Esophagus squamous epithelium (tissue), 5 donors: ENCODE results near the gene IDH3B. TPM values are rescaled to one million over a fixed set of nuclear protein-coding genes. Genes with fewer than 3 reads are reported as not detected.

Experiments used
- DNase-seq: peaks from one replicate; lab custom pipeline; 2025; lab: John Stamatoyannopoulos, UW
- H3K27ac ChIP-seq, 4 donors: fragments of 200-600 bp; sonication (generic); one replicate each; pipeline ENCODE4 v1.5.1; 2016 to 2019; ENCODE audit warnings: mild to moderate bottlenecking in 1 of 4
- H3K27me3 ChIP-seq, 4 donors: fragments of 200-600 bp; sonication (generic); 1 replicate in 3 of 4; 2 replicates in 1 of 4; pipeline versions ENCODE4 v1.5.1 to v1.6.0; 2017 to 2021; ENCODE audit warnings: antibody characterized with exemption in 1 of 4
- H3K36me3 ChIP-seq, 3 donors: fragments of 200-600 bp; sonication (generic); one replicate each; pipeline ENCODE4 v1.5.1; 2016 to 2019
- H3K4me1 ChIP-seq, 3 donors: fragments of 200-600 bp; sonication (generic); one replicate each; pipeline ENCODE4 v1.5.1; 2017 to 2019
- H3K4me3 ChIP-seq, 4 donors: fragments of 200-600 bp; sonication (generic); 1 replicate in 3 of 4; 2 replicates in 1 of 4; pipeline ENCODE4 v1.5.1; 2016 to 2019; ENCODE audit warnings: mild to moderate bottlenecking in 2 of 4, moderate library complexity in 1 of 4
- H3K9me3 ChIP-seq, 3 donors: fragments of 200-600 bp; sonication (generic); one replicate each; pipeline ENCODE4 v1.5.1; 2016 to 2019
- POLR2A ChIP-seq, 4 donors: fragments of 450-650 bp; IDR thresholded peaks; one replicate each; pipeline ENCODE4 v1.6.1; 2017; ENCODE audit warnings: antibody characterized with exemption in 4 of 4, mild to moderate bottlenecking in 4 of 4, moderate library complexity in 3 of 4
- WGBS, 2 donors: methylation state at CpG; one replicate each; pipeline ENCODE4 v1.1.5; 2018; 5-methylcytosine and 5-hydroxymethylcytosine counted together
- intact Hi-C: fragments of 100-400 bp; cut with DNase I; formaldehyde crosslinking; loops from one replicate; pipeline ENCODE4 v1.15.0; 2022
- total RNA-seq, 4 donors: library from RNA; depleted of rRNA; stranded (reverse); fragments of >200 nt; gene quantifications; one replicate each; pipeline ENCODE4 v1.1.0, GENCODE V29; 2016
- TF ChIP-seq, protein P1 (sequence below), 6 experiments: fragments of 450-650 bp in 4 of 6; fragments of 200-600 bp in 2 of 6; sonication (generic) in 2 of 6; IDR thresholded peaks; one replicate each; pipeline ENCODE4 v1.5.1; 2016 to 2019; ENCODE audit warnings: antibody characterized with exemption in 6 of 6, mild to moderate bottlenecking in 4 of 6, moderate library complexity in 4 of 6
- donor health status: DM: yes; HTN: yes; CAD: no.

IDH3B gene
- total RNA-seq, 4 donors from 2014 or later, result 77.4 to 136 (median 123) TPM

DNA sequence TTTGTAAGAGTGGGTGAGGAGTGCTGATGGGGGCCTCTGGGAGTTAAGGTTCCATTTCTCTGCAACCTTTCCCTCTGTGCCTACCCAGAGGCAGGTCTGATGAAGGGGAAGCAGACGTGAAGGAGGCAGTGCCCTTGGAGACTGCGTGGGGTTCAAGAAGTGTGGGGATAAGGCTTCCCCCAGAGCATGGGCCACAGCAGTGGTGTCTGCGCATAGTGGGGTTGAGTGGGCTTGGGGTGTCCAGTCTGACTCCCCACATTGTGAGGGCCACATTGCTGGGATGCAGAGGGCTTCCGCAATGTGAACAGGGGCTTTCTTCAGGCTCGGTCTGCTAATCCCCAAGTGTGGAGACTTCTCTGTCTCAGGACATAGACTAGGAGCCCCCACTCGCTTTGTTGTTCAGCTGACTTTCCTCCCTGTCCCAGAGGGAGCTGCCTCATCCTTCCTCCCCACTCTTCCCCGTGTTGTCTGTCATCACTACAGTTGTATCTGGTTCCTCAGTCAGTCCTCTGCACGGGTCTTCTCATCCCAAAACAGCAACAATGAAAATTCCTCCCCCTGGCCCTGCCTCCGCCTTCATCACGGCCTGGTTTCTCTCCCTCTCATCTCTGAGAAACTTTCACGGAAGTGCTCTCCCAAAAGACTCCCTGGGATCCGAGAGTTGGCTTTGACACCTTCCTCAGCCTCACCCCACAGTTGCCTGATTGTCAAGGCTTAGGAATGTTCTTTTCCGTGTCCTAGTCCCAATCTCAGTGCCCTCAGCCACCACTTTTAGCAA lies 31.4 kb upstream of the IDH3B start:
- TF ChIP-seq, protein P1, sequence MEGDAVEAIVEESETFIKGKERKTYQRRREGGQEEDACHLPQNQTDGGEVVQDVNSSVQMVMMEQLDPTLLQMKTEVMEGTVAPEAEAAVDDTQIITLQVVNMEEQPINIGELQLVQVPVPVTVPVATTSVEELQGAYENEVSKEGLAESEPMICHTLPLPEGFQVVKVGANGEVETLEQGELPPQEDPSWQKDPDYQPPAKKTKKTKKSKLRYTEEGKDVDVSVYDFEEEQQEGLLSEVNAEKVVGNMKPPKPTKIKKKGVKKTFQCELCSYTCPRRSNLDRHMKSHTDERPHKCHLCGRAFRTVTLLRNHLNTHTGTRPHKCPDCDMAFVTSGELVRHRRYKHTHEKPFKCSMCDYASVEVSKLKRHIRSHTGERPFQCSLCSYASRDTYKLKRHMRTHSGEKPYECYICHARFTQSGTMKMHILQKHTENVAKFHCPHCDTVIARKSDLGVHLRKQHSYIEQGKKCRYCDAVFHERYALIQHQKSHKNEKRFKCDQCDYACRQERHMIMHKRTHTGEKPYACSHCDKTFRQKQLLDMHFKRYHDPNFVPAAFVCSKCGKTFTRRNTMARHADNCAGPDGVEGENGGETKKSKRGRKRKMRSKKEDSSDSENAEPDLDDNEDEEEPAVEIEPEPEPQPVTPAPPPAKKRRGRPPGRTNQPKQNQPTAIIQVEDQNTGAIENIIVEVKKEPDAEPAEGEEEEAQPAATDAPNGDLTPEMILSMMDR (IDR thresholded peaks at IDR 0.05), result no peak
- no peak for TF ChIP-seq POLR2A (IDR thresholded peaks at IDR 0.05)
- intact Hi-C loops, result no loop called here
- no peak for DNase-seq
- Histone ChIP-seq H3K27ac (no peak overlapping the region), H3K9me3 (no peaks in the 10 kb centered on the region), H3K4me1 (peaks cover 6 to 27% (median 14%) of the 10 kb centered on the region in 3 donors), H3K36me3 (no peaks in the 10 kb centered on the region), H3K4me3 (no peak overlapping the region), H3K27me3 (peaks cover 0 to 67% (median 6%) of the 10 kb centered on the region in 4 donors)
- 80 to 84% methylated on average over 13 of the region's 13 CpGs for WGBS, 2 donors

DNA sequence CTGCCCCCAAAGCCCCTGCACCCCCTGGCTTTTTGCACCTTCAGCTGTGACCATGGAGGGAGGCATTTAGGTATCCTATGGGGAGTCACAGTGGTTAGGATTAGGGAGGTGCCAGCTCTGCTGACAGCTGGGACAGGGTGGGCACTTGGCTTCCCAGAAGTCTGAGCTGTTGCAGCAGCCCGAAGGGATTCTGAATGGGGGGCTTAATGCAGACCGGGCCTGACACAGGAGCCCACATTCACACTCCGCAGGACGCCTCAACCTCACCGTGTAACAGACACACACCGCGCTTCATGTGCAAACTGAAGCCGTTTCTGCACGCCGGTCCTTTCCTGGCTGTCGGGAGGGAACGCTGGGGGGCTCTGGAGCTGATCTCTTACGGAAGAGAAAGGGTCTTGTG lies 30.5 kb upstream of the IDH3B start:
- Histone ChIP-seq H3K4me1 (peaks cover 6 to 27% (median 14%) of the 10 kb centered on the region in 3 donors), H3K9me3 (no peaks in the 10 kb centered on the region), H3K27ac (no peak overlapping the region), H3K36me3 (no peaks in the 10 kb centered on the region), H3K4me3 (no peak overlapping the region), H3K27me3 (peaks cover 0 to 67% (median 6%) of the 10 kb centered on the region in 4 donors)
- no peak for TF ChIP-seq POLR2A (IDR thresholded peaks at IDR 0.05)
- intact Hi-C loops, result no loop called here
- WGBS, 2 donors, result 70 to 81% methylated on average over 12 to 13 of the region's 13 CpGs
- DNase-seq, result no peak

DNA sequence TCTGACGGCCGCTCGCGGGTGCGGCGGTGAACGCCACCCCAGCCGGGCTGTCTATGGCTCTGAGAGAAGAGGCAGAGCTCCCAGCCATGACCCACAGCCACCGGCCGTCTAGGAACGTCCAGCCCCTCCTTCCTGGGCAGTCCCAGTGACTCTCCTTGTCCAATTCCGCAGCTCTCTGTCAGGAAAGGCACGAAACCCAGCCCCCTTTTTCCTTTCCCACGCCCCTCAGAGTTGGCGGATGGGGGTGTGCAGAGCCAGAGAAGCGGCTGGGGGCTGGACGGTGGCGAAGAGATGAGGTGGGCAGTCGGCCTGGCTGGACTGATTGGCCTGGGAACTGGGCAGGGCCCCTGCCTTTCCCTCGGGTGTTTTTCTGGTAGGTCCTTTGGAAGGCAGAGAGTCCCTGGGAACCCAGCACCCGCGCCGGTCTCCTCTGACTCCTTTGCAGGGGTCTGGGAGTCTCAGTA lies 30.0 kb upstream of the IDH3B start:
- 42% methylated on average over 10 of the region's 23 CpGs; no CpG with 5 or more reads in 1 of the 2 donors for WGBS, 2 donors
- Histone ChIP-seq H3K27ac (no peak overlapping the region), H3K4me3 (peak overlapping the region in 3 of 4 donors; percentile 33 to 71 (median 61)), H3K36me3 (no peaks in the 10 kb centered on the region), H3K27me3 (peaks cover 0 to 67% (median 6%) of the 10 kb centered on the region in 4 donors), H3K4me1 (peaks cover 6 to 27% (median 14%) of the 10 kb centered on the region in 3 donors), H3K9me3 (no peaks in the 10 kb centered on the region)
- intact Hi-C loops, result no loop called here
- DNase-seq, result no peak
- no peak for TF ChIP-seq POLR2A (IDR thresholded peaks at IDR 0.05)
- TF ChIP-seq, protein P1 (IDR thresholded peaks at IDR 0.05), result no peak

DNA sequence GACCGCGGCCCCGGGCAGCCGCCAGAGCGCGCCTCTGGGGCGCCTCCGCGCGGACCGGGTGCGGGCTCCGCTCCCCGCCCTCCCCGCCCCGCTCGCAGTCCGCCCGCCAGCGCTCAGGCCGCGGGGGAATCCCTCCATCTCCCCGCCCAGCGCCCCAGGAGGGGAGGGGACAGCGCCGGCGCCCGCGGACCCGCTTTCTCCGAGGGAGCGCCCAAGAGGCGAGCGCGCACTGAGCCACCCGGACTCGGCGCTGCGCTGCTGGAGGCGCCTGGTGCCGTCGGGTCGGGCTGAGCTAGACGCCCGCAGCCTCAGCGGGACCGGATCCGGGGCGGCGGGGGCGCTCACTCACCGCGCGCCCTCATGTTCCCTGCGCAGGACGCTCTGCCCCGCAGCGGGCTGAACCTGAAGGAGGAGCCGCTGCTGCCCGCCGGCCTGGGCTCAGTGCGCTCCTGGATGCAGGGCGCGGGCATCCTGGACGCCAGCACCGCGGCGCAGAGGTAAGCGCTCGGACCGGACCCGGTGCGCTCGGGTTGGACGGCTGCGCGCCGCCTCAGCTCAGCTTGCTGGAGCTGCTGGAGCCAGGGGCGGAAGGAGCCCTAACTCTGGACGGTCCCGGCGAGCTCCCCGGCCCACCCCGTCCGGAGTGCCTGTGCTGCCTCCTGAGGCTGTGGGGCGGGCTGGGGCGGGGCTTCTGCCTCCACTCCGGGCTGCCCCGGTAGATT lies 29.4 kb upstream of the IDH3B start:
- DNase-seq, result no peak
- TF ChIP-seq POLR2A (IDR thresholded peaks at IDR 0.05), result no peak
- TF ChIP-seq, protein P1 (IDR thresholded peaks at IDR 0.05), result no peak
- Histone ChIP-seq H3K4me3 (peak overlapping the region; percentile 29 to 71 (median 47)), H3K27ac (peak overlapping the region in 3 of 4 donors; percentile 49 to 89 (median 88)), H3K36me3 (no peaks in the 10 kb centered on the region), H3K4me1 (peaks cover 6 to 27% (median 14%) of the 10 kb centered on the region in 3 donors), H3K9me3 (no peaks in the 10 kb centered on the region), H3K27me3 (peaks cover 0 to 65% (median 6%) of the 10 kb centered on the region in 4 donors)
- no CpG with 5 or more reads among the region's 89 CpGs for WGBS, 2 donors
- intact Hi-C loops, result no loop called here

DNA sequence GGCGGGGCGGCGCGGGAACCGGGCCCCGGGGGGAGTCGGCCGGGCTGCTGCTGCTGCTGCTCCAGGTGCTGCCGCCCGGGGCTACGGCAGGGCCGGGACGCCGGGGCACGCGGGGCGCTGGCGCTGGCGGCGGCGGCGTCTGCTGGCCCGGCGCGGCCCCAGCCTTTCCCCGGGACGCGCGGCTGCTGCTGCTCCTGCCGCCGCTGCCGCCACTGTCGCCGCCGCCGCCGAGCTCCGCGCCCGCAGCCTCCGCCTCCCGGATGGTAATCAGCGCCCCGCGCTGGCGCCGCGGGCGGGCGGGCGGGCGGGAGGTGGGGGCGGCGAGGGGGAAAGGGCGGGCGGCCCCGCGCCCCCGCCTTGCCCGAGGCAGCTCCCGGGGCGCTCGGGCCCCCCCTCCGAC lies 28.9 kb upstream of the IDH3B start:
- no peak for DNase-seq
- Histone ChIP-seq H3K4me3 (peak overlapping the region; percentile 29 to 71 (median 47)), H3K27me3 (peaks cover 0 to 65% (median 6%) of the 10 kb centered on the region in 4 donors), H3K27ac (peak overlapping the region in 3 of 4 donors; percentile 49 to 89 (median 88)), H3K4me1 (peaks cover 6 to 31% (median 14%) of the 10 kb centered on the region in 3 donors), H3K36me3 (no peaks in the 10 kb centered on the region), H3K9me3 (no peaks in the 10 kb centered on the region)
- intact Hi-C loops, result no loop called here
- no CpG with 5 or more reads among the region's 64 CpGs for WGBS, 2 donors
- TF ChIP-seq, protein P1 (IDR thresholded peaks at IDR 0.05), result no peak
- TF ChIP-seq POLR2A (IDR thresholded peaks at IDR 0.05), result no peak
